Peyer's patch (tissue), 4 donors: ENCODE data around the gene MED28.

ENCODE experiments used
- CTCF ChIP-seq, 6 experiments: fragments of 450-650 bp in 4 of 6; fragments of 200-600 bp in 2 of 6; sonication (generic) in 1 of 6; IDR thresholded peaks; one replicate each; pipeline ENCODE4 v1.5.1; 2017 to 2019; ENCODE audit warnings: antibody characterized with exemption in 6 of 6, mild to moderate bottlenecking in 3 of 6, moderate library complexity in 1 of 6
- POLR2A ChIP-seq, 2 donors: fragments of 450-650 bp; IDR thresholded peaks; one replicate each; pipeline ENCODE4 v1.5.1; 2017; ENCODE audit warnings: antibody characterized with exemption in 2 of 2, mild to moderate bottlenecking in 2 of 2, moderate library complexity in 2 of 2

GRCh38 chr4:17577665-17578481, 36.6 kb upstream of the MED28 start:
- TF ChIP-seq CTCF (IDR thresholded peaks at IDR 0.05) (peak in 1 of 6 experiments; percentile 14), POLR2A (IDR thresholded peaks at IDR 0.05) (no peak)
